Upper lobe of left lung (tissue), 6 donors: ENCODE data around the gene TMTC2. TPM values are rescaled to one million over a fixed set of nuclear protein-coding genes. Genes with fewer than 3 reads are reported as not detected.

Experiments used
- ATAC-seq, 2 donors: fragments of 200-7000 bp; cut with Tn5 transposase; one replicate each; pipeline ENCODE4 v1.9.1; 2022; ENCODE audit warnings: mild to moderate bottlenecking in 2 of 2, moderate library complexity in 2 of 2; ENCODE audit not compliant: low FRiP score in 2 of 2
- DNase-seq, 2 donors: peaks; one replicate each; pipeline ENCODE4 v3.0.0-alpha.2; 2019 to 2020
- H3K27ac ChIP-seq, 4 donors: fragments of 200-600 bp; sonication (generic); one replicate each; pipeline ENCODE4 v1.5.1; 2016 to 2019
- H3K27me3 ChIP-seq, 4 donors: fragments of 200-600 bp; sonication (generic); one replicate each; pipeline ENCODE4 v1.5.1; 2017 to 2019
- H3K36me3 ChIP-seq, 4 donors: fragments of 200-600 bp; sonication (generic); one replicate each; pipeline ENCODE4 v1.5.1; 2016 to 2019
- H3K4me1 ChIP-seq, 4 donors: fragments of 200-600 bp; sonication (generic); one replicate each; pipeline ENCODE4 v1.5.1; 2018 to 2019
- H3K4me3 ChIP-seq, 4 donors: fragments of 200-600 bp; sonication (generic); one replicate each; pipeline ENCODE4 v1.5.1; 2017 to 2019; ENCODE audit warnings: mild to moderate bottlenecking in 2 of 4, moderate library complexity in 1 of 4
- H3K9me3 ChIP-seq, 4 donors: fragments of 200-600 bp; sonication (generic); one replicate each; pipeline ENCODE4 v1.5.1; 2018 to 2019
- EP300 ChIP-seq, 4 donors: sonication (generic); formaldehyde crosslinking; IDR thresholded peaks; one replicate each; pipeline ENCODE4 v1.5.1; 2017; ENCODE audit warnings: antibody characterized with exemption in 4 of 4, control low read depth in 2 of 4
- POLR2A ChIP-seq, 4 donors: fragments of 450-650 bp; IDR thresholded peaks; one replicate each; pipeline ENCODE4 v1.5.1; 2016 to 2017; ENCODE audit warnings: antibody characterized with exemption in 4 of 4, mild to moderate bottlenecking in 2 of 4
- POLR2AphosphoS5 ChIP-seq, 2 donors: sonication (generic); formaldehyde crosslinking; IDR thresholded peaks; one replicate each; pipeline ENCODE4 v1.5.1; 2017; ENCODE audit warnings: antibody characterized with exemption in 2 of 2
- WGBS, 2 donors: methylation state at CpG; one replicate each; pipeline ENCODE4 v1.1.5; 2017 to 2018; 5-methylcytosine and 5-hydroxymethylcytosine counted together
- total RNA-seq, 6 donors: library from RNA; depleted of rRNA in 4 of 6; stranded (reverse); fragments of >200 nt in 4 of 6; gene quantifications; one replicate each; pipeline versions ENCODE4 v1.1.0 to v1.2.1, GENCODE V29; 2016 to 2021
- TF ChIP-seq, protein P1 (sequence below), 6 experiments: fragments of 450-650 bp in 4 of 6; fragments of 200-600 bp in 2 of 6; sonication (generic) in 2 of 6; IDR thresholded peaks; one replicate each; pipeline ENCODE4 v1.5.1; 2016 to 2019; ENCODE audit warnings: antibody characterized with exemption in 6 of 6
- donor health status: DM: no; HTN: no; CAD: no; lungs with moderate emphysema.
- donor health status: DM: no; HTN: yes; CAD: no; lungs with severe emphysema.

Gene TMTC2
- total RNA-seq, 6 donors from 2014 or later: 21.2 to 37.7 (median 26.8) TPM

DNA sequence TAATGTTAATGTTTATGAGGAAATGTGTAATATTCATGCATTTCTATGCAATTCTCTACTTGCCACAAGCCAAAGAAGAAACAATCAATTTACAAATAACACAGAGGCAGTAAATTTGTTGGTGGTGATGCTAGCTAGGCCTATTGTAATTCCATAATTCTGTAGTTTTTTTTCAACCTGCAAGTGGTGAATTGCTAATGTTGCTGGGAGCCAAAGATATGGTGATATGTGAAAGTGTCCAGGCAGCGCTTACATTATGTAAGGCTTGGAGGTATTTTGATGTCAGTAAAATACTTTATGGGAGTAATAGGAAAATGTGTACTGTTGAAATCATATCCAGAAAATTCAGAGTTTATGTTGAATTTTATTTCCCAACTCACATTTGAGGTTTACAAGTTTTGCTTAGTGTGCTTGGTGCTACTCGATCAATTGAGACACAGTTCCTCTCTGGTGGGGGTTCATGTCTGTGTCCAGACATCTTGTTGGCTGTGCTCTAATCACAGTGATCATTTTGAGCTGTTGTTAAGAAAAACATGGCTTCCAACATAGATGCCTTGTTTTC lies 23.2 kb downstream of the TMTC2 start:
- Histone ChIP-seq H3K36me3 (no peaks in the 10 kb centered on the region), H3K27me3 (no peaks in the 10 kb centered on the region), H3K27ac (no peak overlapping the region), H3K4me3 (no peak overlapping the region), H3K9me3 (no peaks in the 10 kb centered on the region), H3K4me1 (no peaks in the 10 kb centered on the region)
- WGBS, 2 donors: 93 to 98% methylated on average over 2 of the region's 2 CpGs
- ATAC-seq (no peak), DNase-seq (no peak)
- TF ChIP-seq EP300 (IDR thresholded peaks at IDR 0.05) (no peak), POLR2A (IDR thresholded peaks at IDR 0.05) (no peak), POLR2AphosphoS5 (IDR thresholded peaks at IDR 0.05) (no peak)
- TF ChIP-seq, protein P1, sequence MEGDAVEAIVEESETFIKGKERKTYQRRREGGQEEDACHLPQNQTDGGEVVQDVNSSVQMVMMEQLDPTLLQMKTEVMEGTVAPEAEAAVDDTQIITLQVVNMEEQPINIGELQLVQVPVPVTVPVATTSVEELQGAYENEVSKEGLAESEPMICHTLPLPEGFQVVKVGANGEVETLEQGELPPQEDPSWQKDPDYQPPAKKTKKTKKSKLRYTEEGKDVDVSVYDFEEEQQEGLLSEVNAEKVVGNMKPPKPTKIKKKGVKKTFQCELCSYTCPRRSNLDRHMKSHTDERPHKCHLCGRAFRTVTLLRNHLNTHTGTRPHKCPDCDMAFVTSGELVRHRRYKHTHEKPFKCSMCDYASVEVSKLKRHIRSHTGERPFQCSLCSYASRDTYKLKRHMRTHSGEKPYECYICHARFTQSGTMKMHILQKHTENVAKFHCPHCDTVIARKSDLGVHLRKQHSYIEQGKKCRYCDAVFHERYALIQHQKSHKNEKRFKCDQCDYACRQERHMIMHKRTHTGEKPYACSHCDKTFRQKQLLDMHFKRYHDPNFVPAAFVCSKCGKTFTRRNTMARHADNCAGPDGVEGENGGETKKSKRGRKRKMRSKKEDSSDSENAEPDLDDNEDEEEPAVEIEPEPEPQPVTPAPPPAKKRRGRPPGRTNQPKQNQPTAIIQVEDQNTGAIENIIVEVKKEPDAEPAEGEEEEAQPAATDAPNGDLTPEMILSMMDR (IDR thresholded peaks at IDR 0.05): no peak

DNA sequence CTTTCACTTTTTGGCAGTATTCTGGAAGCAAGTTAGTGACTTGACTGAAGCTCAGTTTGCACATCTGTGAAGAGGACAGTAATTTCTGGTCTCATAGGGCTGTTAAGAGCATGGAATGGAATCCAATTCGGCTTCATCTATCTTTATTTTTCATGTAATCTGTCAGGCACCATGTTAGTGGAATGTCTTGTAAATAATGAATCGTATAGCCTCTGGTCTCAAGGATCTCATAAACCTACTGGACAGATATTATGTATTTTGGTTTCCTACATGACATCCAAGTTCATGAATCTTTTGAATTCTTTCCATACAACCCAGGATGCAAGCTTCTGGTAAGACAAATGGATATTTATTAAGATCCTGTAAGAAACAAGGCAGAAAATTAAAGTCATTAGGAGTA lies 24.0 kb downstream of the TMTC2 start:
- 91 to 100% methylated on average over 2 of the region's 2 CpGs for WGBS, 2 donors
- ATAC-seq (no peak), DNase-seq (no peak)
- Histone ChIP-seq H3K27me3 (no peaks in the 10 kb centered on the region), H3K27ac (no peak overlapping the region), H3K36me3 (no peaks in the 10 kb centered on the region), H3K4me3 (no peak overlapping the region), H3K9me3 (no peaks in the 10 kb centered on the region), H3K4me1 (no peaks in the 10 kb centered on the region)
- TF ChIP-seq POLR2A (IDR thresholded peaks at IDR 0.05): no peak

DNA sequence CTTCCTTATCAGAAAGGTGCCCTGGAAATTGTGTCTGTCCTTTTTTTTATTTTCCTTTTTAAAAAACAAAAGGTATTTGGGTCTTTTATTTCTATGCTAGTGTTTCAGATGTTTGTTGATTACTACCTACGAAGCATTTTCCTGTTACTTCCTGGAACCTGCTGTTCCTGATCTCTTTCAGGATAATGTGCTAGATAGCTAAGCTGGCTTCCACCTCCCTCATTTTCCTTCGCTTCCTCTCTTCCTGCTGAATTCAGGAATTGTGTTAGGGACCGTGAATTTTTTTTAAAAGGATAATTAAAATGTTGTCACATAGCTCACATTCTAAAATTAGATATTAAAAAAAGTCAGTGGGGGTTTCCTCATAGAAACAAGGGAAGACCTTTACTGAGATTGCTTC lies 27.7 kb downstream of the TMTC2 start:
- Histone ChIP-seq H3K9me3 (no peaks in the 10 kb centered on the region), H3K27ac (no peak overlapping the region), H3K4me1 (peaks cover 0 to 3% (median 0%) of the 10 kb centered on the region in 4 donors), H3K36me3 (no peaks in the 10 kb centered on the region), H3K4me3 (no peak overlapping the region), H3K27me3 (no peaks in the 10 kb centered on the region)
- DNase-seq (no peak), ATAC-seq (no peak)
- WGBS, 2 donors: 74 to 77% methylated on average over 3 of the region's 3 CpGs
- TF ChIP-seq POLR2AphosphoS5 (IDR thresholded peaks at IDR 0.05) (no peak), EP300 (IDR thresholded peaks at IDR 0.05) (no peak), POLR2A (IDR thresholded peaks at IDR 0.05) (no peak)
- TF ChIP-seq, protein P1 (IDR thresholded peaks at IDR 0.05): no peak

DNA sequence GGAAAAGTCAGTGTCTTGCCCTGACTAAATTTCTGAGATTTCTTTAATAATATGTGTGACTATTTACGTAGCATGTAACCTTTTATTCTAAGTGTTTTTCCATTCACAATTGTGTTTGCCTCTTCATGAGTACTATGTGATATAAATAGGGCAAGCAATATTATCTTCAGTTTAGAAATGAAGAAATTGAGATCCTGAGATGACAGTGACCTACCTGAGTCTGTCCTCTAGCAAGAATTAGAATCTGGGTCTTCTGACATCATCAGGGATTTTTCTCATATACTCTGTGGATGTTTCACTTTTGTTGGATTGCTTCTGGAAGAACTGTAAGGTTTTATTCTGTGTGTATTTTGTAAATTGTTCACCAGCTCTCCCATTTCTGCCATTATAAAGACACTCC lies 35.0 kb downstream of the TMTC2 start:
- Histone ChIP-seq H3K4me1 (peaks cover 0 to 3% (median 0%) of the 10 kb centered on the region in 4 donors), H3K4me3 (no peak overlapping the region), H3K36me3 (no peaks in the 10 kb centered on the region), H3K27ac (no peak overlapping the region), H3K9me3 (no peaks in the 10 kb centered on the region), H3K27me3 (no peaks in the 10 kb centered on the region)
- TF ChIP-seq, protein P1 (IDR thresholded peaks at IDR 0.05): no peak
- TF ChIP-seq EP300 (IDR thresholded peaks at IDR 0.05) (no peak), POLR2AphosphoS5 (IDR thresholded peaks at IDR 0.05) (no peak), POLR2A (IDR thresholded peaks at IDR 0.05) (no peak)
- ATAC-seq: no peak
- DNase-seq: no peak
- WGBS, 2 donors: 85 to 97% methylated on average over 1 of the region's 1 CpG

DNA sequence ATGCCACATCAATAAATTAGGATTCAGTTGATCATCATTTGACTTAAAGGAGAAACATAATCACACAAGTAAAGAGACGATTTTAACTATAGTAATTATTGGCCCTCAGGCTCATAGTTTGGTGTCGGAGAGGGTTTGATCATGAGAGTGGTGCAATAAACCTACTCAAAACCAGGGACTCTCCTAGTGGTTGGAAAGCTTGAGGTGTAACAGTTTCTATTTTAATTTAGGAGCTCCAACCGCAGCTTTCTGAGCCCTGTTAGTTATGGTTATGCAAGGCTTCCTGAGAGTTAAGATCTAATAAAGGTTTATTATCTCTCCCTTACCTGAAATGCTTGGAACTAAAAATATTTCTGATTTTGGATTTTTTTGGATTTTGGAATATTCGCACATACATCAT lies 36.4 kb downstream of the TMTC2 start:
- ATAC-seq (no peak), DNase-seq (no peak)
- 89 to 96% methylated on average over 4 of the region's 4 CpGs for WGBS, 2 donors
- H3K4me1 ChIP-seq: no peaks in the 10 kb centered on the region
- TF ChIP-seq POLR2A (IDR thresholded peaks at IDR 0.05) (no peak), POLR2AphosphoS5 (IDR thresholded peaks at IDR 0.05) (no peak), EP300 (IDR thresholded peaks at IDR 0.05) (no peak)
- TF ChIP-seq, protein P1 (IDR thresholded peaks at IDR 0.05): no peak
- no peak overlapping the region for H3K27ac ChIP-seq
- H3K4me3 ChIP-seq: no peak overlapping the region
- H3K9me3 ChIP-seq: no peaks in the 10 kb centered on the region
- no peaks in the 10 kb centered on the region for H3K36me3 ChIP-seq
- no peaks in the 10 kb centered on the region for H3K27me3 ChIP-seq
